Activated T-helper 1 cell treated with anti-CD3 and anti-CD28 coated beads, Interleukin-12 subunit alpha, Interleukin-12 subunit beta, Interleukin-2, Interleukin-4 antibody, amounts not matched to agents 30 ng/mL and 10 ng/mL and 1 ng/mL, durations not matched to agents 14 hours and 24 hours and 36 hours (primary cell): ENCODE results near the gene ASTN2. TPM values are rescaled to one million over a fixed set of nuclear protein-coding genes. Genes with fewer than 3 reads are reported as not detected.

ENCODE experiments used
- DNase-seq: peaks from one replicate; pipeline ENCODE4 v3.0.0; 2021; ENCODE audit warnings: low spot score
- H3K27ac Mint-ChIP-seq: one replicate; pipeline ENCODE4 v1.8.0; 2021; ENCODE audit warnings: mild to moderate bottlenecking, mixed read lengths
- H3K27me3 Mint-ChIP-seq: one replicate; pipeline ENCODE4 v1.8.0; 2022; ENCODE audit warnings: mild to moderate bottlenecking, moderate library complexity, mixed read lengths; ENCODE audit not compliant: insufficient read depth
- H3K36me3 Mint-ChIP-seq: one replicate; pipeline ENCODE4 v1.8.0; 2021; ENCODE audit warnings: low read depth, mixed read lengths
- H3K4me1 Mint-ChIP-seq: one replicate; pipeline ENCODE4 v1.8.0; 2021; ENCODE audit warnings: low read depth, mixed read lengths
- H3K4me3 Mint-ChIP-seq: one replicate; pipeline ENCODE4 v1.8.0; 2021; ENCODE audit warnings: mild to moderate bottlenecking, moderate library complexity, mixed read lengths
- H3K9me3 Mint-ChIP-seq: one replicate; pipeline ENCODE4 v1.8.0; 2021; ENCODE audit warnings: mixed read lengths
- intact Hi-C: fragments of 100-400 bp; cut with micrococcal nuclease; formaldehyde crosslinking; loops from one replicate; pipeline ENCODE4 v1.15.1; 2024
- total RNA-seq: library from RNA; stranded (reverse); gene quantifications from 2 replicates; pipeline ENCODE4 v1.2.3, GENCODE V29; 2022

The ASTN2 gene
- total RNA-seq, 1 donor from 2014 or later = 3.3 TPM

- Mint-ChIP-seq H3K27me3 (peaks cover 5% of the 10 kb centered on the region), H3K4me1 (peaks cover 8% of the 10 kb centered on the region), H3K9me3 (no peaks in the 10 kb centered on the region), H3K36me3 (no peaks in the 10 kb centered on the region), H3K4me3 (no peak overlapping the region), H3K27ac (no peak overlapping the region)
- DNase-seq = no peak
- intact Hi-C loops = loop anchor here (1.0 to 10.0 kb wide), 2 partner anchors 124 to 818 kb away; no protein-coding TSS in a partner anchor
Observed at GRCh38 chr9:116736399-116737151, 678.3 kb downstream of the ASTN2 start.

GRCh38 chr9:116733010-116733641 is 681.7 kb downstream of the ASTN2 start:
- no peak overlapping the region for H3K4me3 Mint-ChIP-seq
- no peaks in the 10 kb centered on the region for H3K36me3 Mint-ChIP-seq
- no peaks in the 10 kb centered on the region for H3K9me3 Mint-ChIP-seq
- peaks cover 8% of the 10 kb centered on the region for H3K4me1 Mint-ChIP-seq
- no peak for DNase-seq
- intact Hi-C loops = loop anchor here (10.0 kb wide), 1 partner anchor 822 kb away; no protein-coding TSS in a partner anchor
- H3K27ac Mint-ChIP-seq = no peak overlapping the region
- peaks cover 5% of the 10 kb centered on the region for H3K27me3 Mint-ChIP-seq

GRCh38 chr9:116726602-116727001 is 688.3 kb downstream of the ASTN2 start:
- H3K36me3 Mint-ChIP-seq = no peaks in the 10 kb centered on the region
- DNase-seq = no peak
- H3K4me1 Mint-ChIP-seq = no peaks in the 10 kb centered on the region
- no peak overlapping the region for H3K27ac Mint-ChIP-seq
- intact Hi-C loops = no loop called here
- H3K4me3 Mint-ChIP-seq = no peak overlapping the region
- peaks cover 4% of the 10 kb centered on the region for H3K27me3 Mint-ChIP-seq
- no peaks in the 10 kb centered on the region for H3K9me3 Mint-ChIP-seq

DNA sequence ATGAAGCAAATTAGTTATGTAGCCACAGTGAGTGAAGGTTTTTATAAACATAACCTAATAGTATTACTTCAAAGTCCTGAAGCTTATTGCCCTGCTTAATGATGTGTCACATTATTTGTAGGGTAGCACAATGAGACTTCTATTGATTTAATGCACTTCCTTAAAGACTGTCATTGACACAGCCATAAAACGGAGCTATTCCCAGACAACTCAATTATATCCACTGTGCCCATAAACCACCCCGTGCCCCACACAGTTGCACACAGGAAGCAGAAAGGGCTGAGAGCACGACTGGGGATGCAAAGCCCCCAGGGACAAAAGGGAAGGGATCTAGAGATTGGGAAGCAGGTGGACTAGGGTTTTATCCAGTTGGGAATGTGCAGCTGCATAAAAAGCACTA is 690.7 kb downstream of the ASTN2 start:
- intact Hi-C loops = no loop called here
- H3K27ac Mint-ChIP-seq = no peak overlapping the region
- DNase-seq = no peak
- H3K27me3 Mint-ChIP-seq = peaks cover 4% of the 10 kb centered on the region
- H3K36me3 Mint-ChIP-seq = no peaks in the 10 kb centered on the region
- no peak overlapping the region for H3K4me3 Mint-ChIP-seq
- no peaks in the 10 kb centered on the region for H3K9me3 Mint-ChIP-seq
- H3K4me1 Mint-ChIP-seq = no peaks in the 10 kb centered on the region

- peaks cover 2% of the 10 kb centered on the region for H3K27me3 Mint-ChIP-seq
- no peaks in the 10 kb centered on the region for H3K36me3 Mint-ChIP-seq
- DNase-seq = no peak
- no peaks in the 10 kb centered on the region for H3K4me1 Mint-ChIP-seq
- H3K27ac Mint-ChIP-seq = no peak overlapping the region
- no peaks in the 10 kb centered on the region for H3K9me3 Mint-ChIP-seq
- intact Hi-C loops = no loop called here
- no peak overlapping the region for H3K4me3 Mint-ChIP-seq
Observed at GRCh38 chr9:116721944-116722343, 692.9 kb downstream of the ASTN2 start.

DNA sequence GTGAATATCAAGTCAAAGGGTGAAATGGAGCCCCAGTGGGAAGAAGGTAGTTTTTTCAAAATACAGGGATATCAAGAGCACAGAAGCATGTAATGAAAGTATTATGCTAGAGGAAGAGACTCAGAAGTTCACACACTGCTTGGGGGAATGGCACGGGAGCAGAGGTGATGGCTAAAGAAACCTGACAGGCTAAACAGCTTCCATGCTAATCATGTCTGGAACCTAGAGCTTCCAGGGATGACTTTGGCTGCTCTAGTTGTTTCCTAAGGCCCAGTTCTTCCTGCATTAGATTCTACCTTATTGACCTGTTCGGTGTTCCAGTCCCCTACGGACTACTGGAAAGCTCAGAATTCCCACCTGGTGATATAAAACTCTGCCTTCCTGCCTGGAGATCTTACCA is 693.4 kb downstream of the ASTN2 start:
- DNase-seq = no peak
- no peaks in the 10 kb centered on the region for H3K9me3 Mint-ChIP-seq
- peaks cover 2% of the 10 kb centered on the region for H3K27me3 Mint-ChIP-seq
- H3K27ac Mint-ChIP-seq = no peak overlapping the region
- intact Hi-C loops = no loop called here
- H3K4me1 Mint-ChIP-seq = no peaks in the 10 kb centered on the region
- no peaks in the 10 kb centered on the region for H3K36me3 Mint-ChIP-seq
- H3K4me3 Mint-ChIP-seq = no peak overlapping the region

DNA sequence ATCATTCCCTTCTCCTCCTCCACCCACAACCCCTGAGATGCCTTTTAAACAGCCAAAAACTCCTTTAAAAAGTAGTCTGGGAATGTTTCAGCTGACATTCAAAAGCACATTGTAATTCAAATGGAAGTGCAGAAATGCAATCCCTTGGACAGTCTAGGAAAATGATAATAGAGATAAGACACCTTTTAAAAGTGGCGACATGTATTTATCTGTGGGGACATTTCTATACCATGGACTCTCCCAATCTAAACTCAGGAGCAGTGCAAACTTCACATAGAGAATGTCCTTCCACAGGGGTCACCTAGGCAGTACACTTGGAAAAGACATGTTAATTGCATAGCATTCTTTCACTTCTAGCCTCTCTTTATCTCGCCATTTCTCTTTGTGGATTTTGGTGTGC is 694.7 kb downstream of the ASTN2 start:
- Mint-ChIP-seq H3K27ac (no peak overlapping the region), H3K4me3 (no peak overlapping the region), H3K4me1 (no peaks in the 10 kb centered on the region), H3K36me3 (no peaks in the 10 kb centered on the region), H3K27me3 (peaks cover 2% of the 10 kb centered on the region), H3K9me3 (no peaks in the 10 kb centered on the region)
- no peak for DNase-seq
- intact Hi-C loops = no loop called here

DNA sequence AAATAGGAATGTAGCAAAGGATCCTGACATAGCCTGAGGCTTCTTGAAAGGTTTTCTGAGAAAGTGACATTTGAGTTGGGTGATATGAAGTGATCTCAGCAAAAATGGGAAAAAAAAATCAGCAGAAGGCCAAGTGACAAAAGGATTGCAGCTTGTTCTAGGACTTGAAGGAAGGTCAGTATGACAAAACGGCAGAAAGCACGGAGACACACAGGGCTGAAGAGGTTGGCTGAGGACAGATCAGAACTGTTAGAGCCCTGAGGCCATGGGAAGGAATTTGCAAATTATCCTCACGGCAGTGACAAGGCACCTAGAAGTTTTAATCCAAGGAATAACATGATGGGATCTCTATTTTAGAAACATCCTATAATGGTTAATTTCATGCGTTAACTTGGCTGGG is 696.7 kb downstream of the ASTN2 start:
- H3K36me3 Mint-ChIP-seq = no peaks in the 10 kb centered on the region
- DNase-seq = no peak
- no peak overlapping the region for H3K27ac Mint-ChIP-seq
- H3K9me3 Mint-ChIP-seq = no peaks in the 10 kb centered on the region
- H3K4me3 Mint-ChIP-seq = no peak overlapping the region
- no peaks in the 10 kb centered on the region for H3K27me3 Mint-ChIP-seq
- intact Hi-C loops = no loop called here
- H3K4me1 Mint-ChIP-seq = no peaks in the 10 kb centered on the region

DNA sequence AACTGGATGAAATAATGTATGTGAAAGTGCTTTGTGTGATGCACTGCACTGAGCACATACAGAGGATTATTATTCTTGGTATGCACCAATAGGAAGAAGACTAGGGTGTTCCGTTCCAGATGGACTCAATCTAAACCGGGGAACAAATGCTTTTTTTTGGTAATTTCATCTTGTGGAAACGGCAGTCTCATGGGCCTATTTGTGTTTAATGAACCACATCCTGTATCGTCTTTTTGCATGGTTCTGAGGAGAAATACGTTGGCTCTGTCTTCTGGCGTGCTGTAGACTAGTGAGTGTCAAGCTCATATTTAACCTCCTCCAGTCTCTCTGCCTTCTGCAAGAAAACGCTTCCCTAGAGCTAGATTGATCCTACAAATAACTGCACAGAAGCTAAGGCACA is 697.7 kb downstream of the ASTN2 start:
- no peaks in the 10 kb centered on the region for H3K4me1 Mint-ChIP-seq
- H3K9me3 Mint-ChIP-seq = no peaks in the 10 kb centered on the region
- H3K36me3 Mint-ChIP-seq = no peaks in the 10 kb centered on the region
- H3K4me3 Mint-ChIP-seq = no peak overlapping the region
- H3K27ac Mint-ChIP-seq = no peak overlapping the region
- H3K27me3 Mint-ChIP-seq = no peaks in the 10 kb centered on the region
- intact Hi-C loops = no loop called here
- no peak for DNase-seq

DNA sequence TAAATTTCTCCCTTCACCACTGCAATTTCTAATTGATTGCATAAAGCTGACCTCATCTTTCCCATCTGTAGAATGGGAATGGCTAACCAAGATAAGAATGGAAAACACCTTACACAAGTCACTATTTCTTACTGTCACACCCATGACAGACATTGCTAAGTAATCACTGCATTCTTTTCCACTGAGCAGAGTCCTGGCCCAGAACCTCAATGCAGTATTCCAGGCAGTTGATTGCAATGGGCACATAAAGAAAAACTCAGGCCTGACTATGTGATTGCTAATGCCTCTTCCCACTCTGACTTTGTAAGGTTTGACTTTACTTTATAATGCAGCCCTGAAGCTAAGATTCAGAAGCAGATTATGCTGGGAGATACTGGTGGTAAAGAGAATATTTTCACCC is 698.4 kb downstream of the ASTN2 start:
- no peaks in the 10 kb centered on the region for H3K9me3 Mint-ChIP-seq
- H3K27ac Mint-ChIP-seq = no peak overlapping the region
- H3K4me1 Mint-ChIP-seq = no peaks in the 10 kb centered on the region
- intact Hi-C loops = no loop called here
- no peaks in the 10 kb centered on the region for H3K36me3 Mint-ChIP-seq
- no peak overlapping the region for H3K4me3 Mint-ChIP-seq
- no peak for DNase-seq
- H3K27me3 Mint-ChIP-seq = no peaks in the 10 kb centered on the region

DNA sequence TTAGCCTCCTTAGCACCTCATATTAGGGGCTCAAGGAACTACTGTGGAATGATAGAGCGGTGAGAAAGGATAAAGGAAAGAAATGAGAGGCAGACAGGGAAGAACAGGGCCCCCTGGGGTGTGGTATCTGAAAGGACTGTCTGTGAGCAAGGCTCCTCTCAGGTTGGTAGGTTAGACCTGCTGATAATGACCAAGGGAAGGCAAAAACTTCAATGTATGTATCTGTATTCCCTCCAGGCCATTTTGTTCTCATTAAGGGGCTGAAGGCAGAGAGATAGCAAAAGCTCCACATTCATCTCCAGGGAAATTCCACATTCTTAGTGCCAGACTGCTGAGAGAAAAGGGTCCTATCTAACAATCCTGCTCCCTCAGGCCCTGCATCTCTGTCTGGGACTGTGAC is 699.1 kb downstream of the ASTN2 start:
- Mint-ChIP-seq H3K9me3 (no peaks in the 10 kb centered on the region), H3K27ac (no peak overlapping the region), H3K4me1 (no peaks in the 10 kb centered on the region), H3K27me3 (no peaks in the 10 kb centered on the region), H3K36me3 (no peaks in the 10 kb centered on the region), H3K4me3 (no peak overlapping the region)
- intact Hi-C loops = no loop called here
- no peak for DNase-seq

DNA sequence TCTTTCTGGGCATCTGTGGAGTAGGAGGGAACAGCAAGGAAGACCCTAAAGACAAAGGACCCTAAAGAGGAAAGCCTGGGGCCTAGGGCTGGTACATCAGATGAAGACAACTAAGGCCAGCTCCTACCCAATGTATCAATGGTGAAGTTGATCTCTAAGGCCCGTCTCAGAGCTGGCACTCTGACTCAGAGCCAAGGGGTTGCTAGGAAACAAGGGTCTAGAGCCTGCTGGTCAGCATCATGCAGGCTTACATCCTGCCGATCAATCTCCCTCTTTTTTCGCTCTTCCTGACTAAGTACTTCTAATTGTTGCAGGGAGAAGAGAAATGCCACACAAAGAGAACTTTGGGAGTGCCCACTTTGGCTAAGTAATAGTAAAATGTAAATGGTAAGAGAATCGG is 701.6 kb downstream of the ASTN2 start:
- Mint-ChIP-seq H3K4me1 (no peaks in the 10 kb centered on the region), H3K36me3 (no peaks in the 10 kb centered on the region), H3K9me3 (no peaks in the 10 kb centered on the region), H3K4me3 (no peak overlapping the region), H3K27ac (no peak overlapping the region), H3K27me3 (no peaks in the 10 kb centered on the region)
- intact Hi-C loops = no loop called here
- DNase-seq = no peak

DNA sequence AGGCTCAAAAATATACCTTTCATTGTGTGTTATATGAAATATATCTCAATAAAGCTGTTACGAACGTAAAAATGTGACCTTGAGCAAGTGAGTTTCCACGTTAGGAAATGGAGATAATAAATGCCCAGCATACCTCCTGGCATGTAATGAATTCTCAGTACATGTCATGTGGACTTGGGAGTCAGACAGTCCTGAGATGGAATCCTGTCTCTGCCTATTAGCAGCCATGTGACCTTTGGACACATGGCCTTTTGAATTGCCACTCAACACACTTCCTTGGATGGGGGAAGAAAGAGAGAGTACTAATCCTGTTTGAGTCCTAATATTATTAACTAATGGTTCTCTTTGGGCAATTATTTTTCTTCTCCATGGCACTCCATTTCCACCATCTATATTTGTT is 702.1 kb downstream of the ASTN2 start:
- intact Hi-C loops = no loop called here
- Mint-ChIP-seq H3K27me3 (no peaks in the 10 kb centered on the region), H3K36me3 (no peaks in the 10 kb centered on the region), H3K9me3 (no peaks in the 10 kb centered on the region), H3K27ac (no peak overlapping the region), H3K4me1 (no peaks in the 10 kb centered on the region), H3K4me3 (no peak overlapping the region)
- DNase-seq = no peak
